Kidney epithelial cell (primary cell): Measurements from ENCODE around the gene AADACL4. TPM values are rescaled to one million over a fixed set of nuclear protein-coding genes. Genes with fewer than 3 reads are reported as not detected.
A peak's percentile ranks its signal among the peaks of the same experiment; 100 is the strongest.

ENCODE experiments used
- DNase-seq: peaks from one replicate; pipeline ENCODE4 v3.0.0-alpha.2; 2010; ENCODE audit warnings: low read depth
- H3K27me3 ChIP-seq: 2 replicates; pipeline ENCODE4 v1.6.0; 2011; ENCODE audit warnings: low read length; ENCODE audit not compliant: control insufficient read depth, insufficient read depth
- H3K36me3 ChIP-seq: 2 replicates; pipeline ENCODE4 v1.5.1; 2011; ENCODE audit warnings: low read length; ENCODE audit not compliant: control insufficient read depth, insufficient read depth
- H3K4me3 ChIP-seq: 2 replicates; pipeline ENCODE4 v1.5.1; 2011; ENCODE audit warnings: low read depth, mild to moderate bottlenecking, control low read depth, low read length
- total RNA-seq: library from RNA; depleted of rRNA; stranded (reverse); fragments of >200 nt; gene quantifications from 2 replicates; pipeline ENCODE4 v1.2.3, GENCODE V29; 2015
- TF ChIP-seq, protein P1 (sequence below): IDR thresholded peaks from 2 replicates; pipeline ENCODE4 v1.5.1; 2011; ENCODE audit warnings: mild to moderate bottlenecking, moderate library complexity, low read length, control low read depth, inconsistent platforms; ENCODE audit not compliant: insufficient read depth, poor library complexity, severe bottlenecking

Gene AADACL4
- total RNA-seq, result not detected in 2 replicates

DNA sequence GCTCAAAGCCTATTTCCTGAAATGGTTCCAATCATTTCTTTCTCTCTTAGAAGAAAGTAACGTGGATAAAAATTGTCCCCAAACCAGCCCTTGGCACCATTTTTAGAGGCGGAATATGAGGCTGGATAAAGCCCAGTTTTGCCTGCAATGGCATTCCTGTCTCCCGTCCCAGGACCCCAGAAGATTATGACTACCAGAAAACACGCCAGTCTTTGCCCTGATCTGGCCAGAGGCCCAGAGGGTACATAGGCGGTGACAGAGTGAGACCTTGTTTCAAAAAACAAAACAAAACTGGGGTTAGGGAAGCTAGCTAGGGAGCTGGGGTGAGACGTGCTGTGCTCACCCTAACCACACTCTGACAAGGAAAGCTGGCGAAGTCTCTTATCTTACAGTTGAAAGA is at the start of gene AADACL4:
Gene AADACL4 (plus strand): TSS at position 301 of the 400 bp plus-strand sequence. CDS start 462 bp downstream, outside the sequence.
- Histone ChIP-seq H3K36me3 (no peaks in the 10 kb centered on the region), H3K4me3 (no peak within 1 kb of the TSS), H3K27me3 (no peaks in the 10 kb centered on the region)
- TF ChIP-seq, protein P1, sequence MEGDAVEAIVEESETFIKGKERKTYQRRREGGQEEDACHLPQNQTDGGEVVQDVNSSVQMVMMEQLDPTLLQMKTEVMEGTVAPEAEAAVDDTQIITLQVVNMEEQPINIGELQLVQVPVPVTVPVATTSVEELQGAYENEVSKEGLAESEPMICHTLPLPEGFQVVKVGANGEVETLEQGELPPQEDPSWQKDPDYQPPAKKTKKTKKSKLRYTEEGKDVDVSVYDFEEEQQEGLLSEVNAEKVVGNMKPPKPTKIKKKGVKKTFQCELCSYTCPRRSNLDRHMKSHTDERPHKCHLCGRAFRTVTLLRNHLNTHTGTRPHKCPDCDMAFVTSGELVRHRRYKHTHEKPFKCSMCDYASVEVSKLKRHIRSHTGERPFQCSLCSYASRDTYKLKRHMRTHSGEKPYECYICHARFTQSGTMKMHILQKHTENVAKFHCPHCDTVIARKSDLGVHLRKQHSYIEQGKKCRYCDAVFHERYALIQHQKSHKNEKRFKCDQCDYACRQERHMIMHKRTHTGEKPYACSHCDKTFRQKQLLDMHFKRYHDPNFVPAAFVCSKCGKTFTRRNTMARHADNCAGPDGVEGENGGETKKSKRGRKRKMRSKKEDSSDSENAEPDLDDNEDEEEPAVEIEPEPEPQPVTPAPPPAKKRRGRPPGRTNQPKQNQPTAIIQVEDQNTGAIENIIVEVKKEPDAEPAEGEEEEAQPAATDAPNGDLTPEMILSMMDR, result no peak
- no peak for DNase-seq

DNA sequence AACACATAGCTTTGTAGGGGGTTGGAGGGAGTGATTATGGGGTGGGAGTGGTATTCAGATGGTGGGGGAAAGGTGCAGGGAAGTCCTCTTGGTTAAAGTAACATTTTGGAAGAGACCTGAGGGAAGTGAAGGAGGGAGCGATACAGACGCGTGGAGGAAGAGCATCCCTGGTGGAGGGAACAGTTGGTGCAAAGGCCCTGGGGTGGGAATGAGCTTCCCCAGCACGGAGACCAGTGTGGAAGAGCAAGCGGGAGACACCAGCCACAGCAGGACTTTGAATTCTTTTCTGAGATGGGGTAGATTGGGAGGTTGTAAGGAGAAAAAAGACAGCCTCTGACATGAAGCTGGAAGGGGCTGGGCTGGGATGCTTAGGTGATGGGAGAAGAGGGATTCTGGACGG is 49.4 kb upstream of the AADACL4 start:
- no peak for DNase-seq
- H3K36me3 ChIP-seq, result no peaks in the 10 kb centered on the region
- TF ChIP-seq, protein P1, result no peak
- H3K4me3 ChIP-seq, result peak overlapping the region; percentile 29
- H3K27me3 ChIP-seq, result no peaks in the 10 kb centered on the region

DNA sequence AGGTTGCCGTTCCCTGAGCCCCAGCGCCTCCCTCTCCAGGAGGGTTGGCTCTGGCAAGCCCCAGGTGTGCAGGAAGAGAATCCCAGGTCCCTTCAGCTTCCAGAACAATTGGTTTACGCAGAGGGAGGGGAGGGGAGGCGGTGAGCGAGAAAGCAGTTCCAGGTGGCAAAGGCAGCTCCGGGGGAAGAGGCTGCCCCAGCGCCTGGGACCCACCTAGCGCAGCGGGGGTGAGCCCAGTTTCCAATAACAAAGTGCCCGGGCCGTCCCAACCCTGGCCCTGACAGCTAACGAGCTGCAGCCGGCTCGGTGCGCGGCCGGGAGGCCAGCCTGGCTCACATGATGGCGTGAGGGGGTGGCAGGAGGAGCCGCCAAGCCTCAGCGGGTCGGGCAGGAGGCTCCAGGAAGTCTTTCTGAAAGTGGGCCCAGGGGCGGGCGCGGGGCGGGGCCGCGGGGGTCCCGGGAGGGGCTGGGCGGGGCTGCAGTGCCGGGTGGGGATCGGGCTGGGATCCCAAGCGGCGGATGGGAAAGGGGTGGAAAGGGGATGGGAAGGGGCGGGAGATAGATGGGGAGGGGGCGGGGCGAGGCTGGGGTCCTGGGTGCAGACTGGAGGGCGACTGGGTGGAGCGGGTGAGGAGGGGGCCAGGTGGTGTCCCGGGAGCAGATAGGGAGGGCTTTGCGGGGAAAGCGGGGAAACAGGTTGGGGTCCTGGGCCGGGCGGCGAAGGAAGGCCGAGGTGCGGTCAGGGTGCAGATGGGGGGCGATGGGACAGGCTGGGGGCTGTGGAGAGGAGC is 48.7 kb upstream of the AADACL4 start:
- DNase-seq, result peak; percentile 43
- no peaks in the 10 kb centered on the region for H3K27me3 ChIP-seq
- no peaks in the 10 kb centered on the region for H3K36me3 ChIP-seq
- TF ChIP-seq, protein P1, result no peak
- peak overlapping the region; percentile 29 for H3K4me3 ChIP-seq

DNA sequence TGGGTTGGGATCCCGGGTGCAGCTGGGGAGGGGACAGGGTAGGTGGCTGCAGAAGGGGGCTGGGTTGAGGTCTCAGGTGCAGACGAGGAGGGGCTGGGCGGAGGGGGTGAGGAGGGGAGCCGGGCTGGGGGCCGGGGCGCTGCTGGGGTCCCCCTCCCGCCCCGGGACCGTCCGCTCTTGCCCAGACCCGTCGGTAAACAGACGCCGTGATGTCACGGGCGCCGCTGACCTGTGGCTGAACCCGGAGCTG is 48.2 kb upstream of the AADACL4 start:
- no peaks in the 10 kb centered on the region for H3K36me3 ChIP-seq
- DNase-seq, result no peak
- TF ChIP-seq, protein P1, result no peak
- peak overlapping the region; percentile 29 for H3K4me3 ChIP-seq
- no peaks in the 10 kb centered on the region for H3K27me3 ChIP-seq

DNA sequence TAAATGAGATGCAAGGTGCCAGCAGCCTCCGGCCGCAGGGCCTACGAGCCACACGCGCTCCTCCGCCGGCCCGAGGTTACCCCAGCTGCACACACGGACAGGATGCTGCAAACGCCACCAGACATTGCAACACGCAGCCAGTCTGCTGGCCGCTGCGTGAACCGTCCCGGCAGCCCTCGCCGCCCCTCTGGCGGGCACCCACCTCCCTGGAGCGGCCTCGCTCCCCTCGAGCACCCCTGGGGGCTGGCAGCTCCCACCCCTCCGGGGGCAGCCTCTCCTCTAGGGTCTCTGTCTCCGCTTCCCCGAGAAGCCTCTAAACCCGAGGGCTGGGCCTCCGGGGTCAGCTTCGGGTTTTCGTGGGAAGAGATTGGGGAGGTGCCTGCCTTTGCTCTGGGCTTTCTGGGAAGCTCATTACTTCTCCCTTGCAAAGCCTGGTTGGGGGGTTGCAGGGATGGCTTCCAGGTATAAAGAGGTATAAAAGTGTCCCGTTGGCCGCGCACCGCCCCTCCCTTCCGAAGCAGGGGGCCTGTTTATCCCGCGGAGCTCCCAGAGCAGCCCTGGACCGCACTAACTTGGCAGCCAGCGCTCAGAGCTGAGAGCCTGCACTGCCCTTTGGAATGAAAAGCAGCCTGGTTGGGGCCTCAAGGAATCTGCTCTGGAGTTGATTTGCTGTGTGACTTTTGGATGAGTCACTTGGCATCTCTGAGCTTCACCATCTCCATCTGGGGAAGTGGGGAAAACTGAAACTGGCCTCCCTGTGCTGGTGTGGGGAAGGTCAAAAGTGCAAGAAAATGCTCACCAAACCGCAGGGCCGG is 47.7 kb upstream of the AADACL4 start:
- peak overlapping the region; percentile 21 for H3K4me3 ChIP-seq
- peak; percentile 85 for DNase-seq
- no peaks in the 10 kb centered on the region for H3K36me3 ChIP-seq
- TF ChIP-seq, protein P1, result no peak
- no peaks in the 10 kb centered on the region for H3K27me3 ChIP-seq
